IMR-90 (cell line): ENCODE data around the gene DHX57. TPM values are rescaled to one million over a fixed set of nuclear protein-coding genes. Genes with fewer than 3 reads are reported as not detected.

Experiments
- ATAC-seq: fragments of 200-7000 bp; cut with Tn5 transposase; 2 replicates; pipeline ENCODE4 v1.9.1; 2020; ENCODE audit warnings: low read depth, mild to moderate bottlenecking, moderate library complexity
- BruUV-seq: library from RNA; stranded (reverse); fragments of 400-500 nt; replicated peaks from 2 replicates; lab custom pipeline; 2021; lab: Mats Ljungman, UMichigan
- CTCF ChIA-PET: fragments of 300-600 bp; formaldehyde crosslinking; extraction: SDS; loops from one replicate; lab custom pipeline; 2021; ENCODE audit warnings: antibody characterized with exemption; lab: Yijun Ruan, JAX
- POLR2A ChIA-PET: fragments of 300-600 bp; sonication (Branson Sonifier 250); formaldehyde crosslinking; loops from one replicate; lab custom pipeline; 2022; ENCODE audit warnings: antibody characterized with exemption; ENCODE audit not compliant: unreplicated experiment; lab: Charles Lee
- DNase-seq: peaks from one replicate; pipeline ENCODE4 v3.0.0; 2013
- H2AFZ ChIP-seq: replicated peaks from 2 replicates; pipeline ENCODE3; 2013; ENCODE audit warnings: low read length, mild to moderate bottlenecking; ENCODE audit not compliant: poor library complexity
- H2AK5ac ChIP-seq: 2 replicates; pipeline ENCODE4 v1.6.1; 2013; ENCODE audit warnings: low read depth, low read length, inconsistent platforms
- H2AK9ac ChIP-seq: replicated peaks from 2 replicates; pipeline ENCODE3; 2013; ENCODE audit warnings: mild to moderate bottlenecking, low read depth, low read length, moderate library complexity; ENCODE audit not compliant: poor library complexity
- H2BK120ac ChIP-seq: 2 replicates; pipeline ENCODE4 v1.6.1; 2013; ENCODE audit warnings: low read depth, low read length, inconsistent platforms
- H2BK15ac ChIP-seq: 3 replicates; pipeline ENCODE4 v1.6.1; 2013; ENCODE audit warnings: low read depth, low read length, inconsistent platforms
- H2BK20ac ChIP-seq: 2 replicates; pipeline ENCODE4 v1.6.1; 2013; ENCODE audit warnings: low read depth, mild to moderate bottlenecking, inconsistent platforms, low read length, moderate library complexity
- H2BK5ac ChIP-seq: 2 replicates; pipeline ENCODE4 v1.6.1; 2013; ENCODE audit warnings: mild to moderate bottlenecking, low read depth, low read length, inconsistent platforms; ENCODE audit not compliant: poor library complexity, severe bottlenecking
- H3K14ac ChIP-seq: replicated peaks from 2 replicates; pipeline ENCODE4 v1.6.1; 2013; ENCODE audit warnings: low read depth, low read length, inconsistent platforms
- H3K18ac ChIP-seq: 2 replicates; pipeline ENCODE4 v1.6.1; 2013; ENCODE audit warnings: low read depth, low read length, control low read depth
- H3K23ac ChIP-seq: 2 replicates; pipeline ENCODE4 v1.6.1; 2013; ENCODE audit warnings: low read depth, low read length, inconsistent platforms
- H3K27ac ChIP-seq: 2 replicates; pipeline ENCODE4 v1.5.1; 2013; ENCODE audit warnings: mild to moderate bottlenecking, control low read depth, low read length; ENCODE audit not compliant: insufficient read depth
- H3K27me3 ChIP-seq: 2 replicates; pipeline ENCODE4 v1.6.1; 2013; ENCODE audit warnings: low read length; ENCODE audit not compliant: control insufficient read depth, insufficient read depth
- H3K36me3 ChIP-seq: 2 replicates; pipeline ENCODE4 v1.6.1; 2013; ENCODE audit warnings: low read length, mixed read lengths; ENCODE audit not compliant: control insufficient read depth, insufficient read depth
- H3K4ac ChIP-seq: 2 replicates; pipeline ENCODE4 v1.6.1; 2013; ENCODE audit warnings: low read depth, low read length, inconsistent platforms
- H3K4me1 ChIP-seq: 2 replicates; pipeline ENCODE4 v1.6.1; 2013; ENCODE audit warnings: low read length, mixed read lengths; ENCODE audit not compliant: control insufficient read depth, insufficient read depth
- H3K4me2 ChIP-seq: 2 replicates; pipeline ENCODE4 v1.6.1; 2013; ENCODE audit warnings: low read depth, mild to moderate bottlenecking, control low read depth, low read length, moderate library complexity
- H3K4me3 ChIP-seq: 2 replicates; pipeline ENCODE4 v1.5.1; 2013; ENCODE audit warnings: low read depth, mild to moderate bottlenecking, control low read depth, low read length, moderate library complexity; ENCODE audit not compliant: insufficient read depth
- H3K56ac ChIP-seq: 2 replicates; pipeline ENCODE4 v1.6.1; 2013; ENCODE audit warnings: low read length, inconsistent platforms; ENCODE audit not compliant: insufficient read depth; ENCODE audit errors: extremely low read depth
- H3K79me1 ChIP-seq, 2 experiments: 2 replicates each; pipeline ENCODE4 v1.6.1; 2013; ENCODE audit warnings: low read length in 2 of 2, inconsistent platforms in 1 of 2, low read depth in 1 of 2
- H3K9ac ChIP-seq: 2 replicates; pipeline ENCODE4 v1.6.1; 2013; ENCODE audit warnings: low read depth, low read length, control low read depth
- H3K9me1 ChIP-seq: 2 replicates; pipeline ENCODE4 v1.6.1; 2013; ENCODE audit warnings: low read length, inconsistent platforms; ENCODE audit not compliant: insufficient read depth
- H3K9me3 ChIP-seq: 2 replicates; pipeline ENCODE4 v1.6.1; 2013; ENCODE audit warnings: low read length; ENCODE audit not compliant: control insufficient read depth, insufficient read depth
- H4K20me1 ChIP-seq: 2 replicates; pipeline ENCODE4 v1.6.1; 2013; ENCODE audit warnings: low read length, inconsistent platforms; ENCODE audit not compliant: insufficient read depth
- H4K5ac ChIP-seq: 2 replicates; pipeline ENCODE4 v1.6.1; 2013; ENCODE audit warnings: mild to moderate bottlenecking, low read depth, low read length, control low read depth
- H4K8ac ChIP-seq, 2 experiments: 2 replicates each; pipeline ENCODE4 v1.6.1; 2013; ENCODE audit warnings: low read depth in 2 of 2, low read length in 2 of 2, control low read depth in 1 of 2, inconsistent platforms in 1 of 2
- H4K91ac ChIP-seq: 2 replicates; pipeline ENCODE4 v1.6.1; 2013; ENCODE audit warnings: low read depth, low read length, inconsistent platforms; ENCODE audit not compliant: insufficient read depth
- CEBPB ChIP-seq: IDR thresholded peaks from 2 replicates; pipeline ENCODE4 v1.6.1; 2012; ENCODE audit warnings: low read depth, low read length, improper control_type of control experiment
- SMC3 ChIP-seq: fragments of 150-350 bp; IDR thresholded peaks from 2 replicates; pipeline ENCODE4 v1.6.1; 2016; ENCODE audit warnings: low read depth, mild to moderate bottlenecking, antibody characterized with exemption, low read length, moderate library complexity
- USF2 ChIP-seq: fragments of 150-350 bp; IDR thresholded peaks from 2 replicates; pipeline ENCODE4 v1.6.1; 2017; ENCODE audit warnings: mild to moderate bottlenecking, antibody characterized with exemption, low read length, low read depth
- WGBS, 2 experiments: methylation state at CpG; one replicate each; pipeline versions ENCODE4 v1.1.5 to v1.1.7; 2013; ENCODE audit warnings: missing lambda C conversion rate in 2 of 2; ENCODE audit not compliant: insufficient read length in 1 of 2; ENCODE audit errors: extremely low coverage in 2 of 2; 5-methylcytosine and 5-hydroxymethylcytosine counted together
- dilution Hi-C: fragments of 300-500 bp; cut with HindIII; formaldehyde crosslinking; loops from one replicate; pipeline ENCODE4 v1.14.3; 2018; ENCODE audit warnings: low sequenced_read_pairs; ENCODE audit not compliant: unreplicated experiment
- in situ Hi-C: fragments of 300-500 bp; cut with MboI; formaldehyde crosslinking; loops from 3 replicates; pipeline ENCODE4 v1.14.3; 2019; ENCODE audit warnings: low sequenced_read_pairs, inconsistent platforms, mixed read lengths
- intact Hi-C: fragments of 100-400 bp; cut with micrococcal nuclease; formaldehyde crosslinking; loops from 2 replicates; pipeline ENCODE4 v1.10.0; 2022
- polyA plus RNA-seq, 3 experiments: library from polyadenylated mRNA; depleted of rRNA; stranded (reverse); fragments of >200 nt; gene quantifications; 2 replicates each; pipeline ENCODE4 v1.2.3, GENCODE V29; 2012; ENCODE audit warnings: low replicate concordance in 1 of 3
- total RNA-seq: library from RNA; depleted of rRNA; stranded (reverse); fragments of >200 nt; gene quantifications from 2 replicates; pipeline ENCODE4 v1.2.3, GENCODE V29; 2012
- TF ChIP-seq, protein P1 (sequence below): fragments of 150-350 bp; IDR thresholded peaks from 2 replicates; pipeline ENCODE4 v1.6.1; 2016; ENCODE audit warnings: low read depth, mild to moderate bottlenecking, low read length, moderate library complexity, borderline replicate concordance

The DHX57 gene
- total and polyA plus RNA-seq, 2 of the 4 experiments (the other 2 are of a cell fraction): 9.5 to 24.4 TPM

DNA sequence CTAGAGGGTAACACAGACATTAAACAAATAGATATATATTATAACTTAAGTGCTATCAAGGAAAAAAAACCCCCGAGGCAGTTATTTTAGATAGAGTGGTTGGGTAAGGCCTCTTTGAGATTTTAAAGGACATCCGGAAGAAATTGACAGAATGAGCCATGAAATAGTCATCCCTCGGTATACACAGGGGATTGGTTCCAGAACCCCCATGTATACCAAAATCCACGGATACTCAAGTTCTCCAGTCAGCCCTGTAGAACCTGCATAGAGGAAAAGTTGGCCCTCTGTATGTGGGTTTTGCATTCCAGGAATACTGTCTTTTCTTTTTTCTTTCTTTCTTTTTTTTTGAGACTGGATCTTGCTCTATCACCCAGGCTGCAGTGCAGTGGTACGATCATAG is 2.0 kb downstream of the DHX57 start:
- no peak overlapping the region for H3K23ac ChIP-seq
- ChIA-PET POLR2A (no interaction called here), CTCF (no interaction called here)
- H3K9ac ChIP-seq: no peak overlapping the region
- no peaks in the 10 kb centered on the region for H3K27me3 ChIP-seq
- H3K4me3 ChIP-seq: no peak overlapping the region
- no peak overlapping the region for H3K56ac ChIP-seq
- intact Hi-C loops (loop anchor here (10.0 kb wide), 1 partner anchor 121 kb away; no protein-coding TSS in a partner anchor), dilution Hi-C loops (no loop called here), in situ Hi-C loops (no loop called here)
- ATAC-seq: no peak
- no peaks in the 10 kb centered on the region for H4K20me1 ChIP-seq
- H2AFZ ChIP-seq: no peak overlapping the region
- no CpG with 5 or more reads among the region's 5 CpGs for WGBS, 2 experiments
- no peak overlapping the region for H4K8ac ChIP-seq
- H2BK5ac ChIP-seq: no peak overlapping the region
- TF ChIP-seq, protein P1, sequence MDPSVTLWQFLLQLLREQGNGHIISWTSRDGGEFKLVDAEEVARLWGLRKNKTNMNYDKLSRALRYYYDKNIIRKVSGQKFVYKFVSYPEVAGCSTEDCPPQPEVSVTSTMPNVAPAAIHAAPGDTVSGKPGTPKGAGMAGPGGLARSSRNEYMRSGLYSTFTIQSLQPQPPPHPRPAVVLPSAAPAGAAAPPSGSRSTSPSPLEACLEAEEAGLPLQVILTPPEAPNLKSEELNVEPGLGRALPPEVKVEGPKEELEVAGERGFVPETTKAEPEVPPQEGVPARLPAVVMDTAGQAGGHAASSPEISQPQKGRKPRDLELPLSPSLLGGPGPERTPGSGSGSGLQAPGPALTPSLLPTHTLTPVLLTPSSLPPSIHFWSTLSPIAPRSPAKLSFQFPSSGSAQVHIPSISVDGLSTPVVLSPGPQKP: no peak
- TF ChIP-seq SMC3: no peak
- no peak for TF ChIP-seq USF2
- no peak for TF ChIP-seq CEBPB
- H2BK20ac ChIP-seq: no peak overlapping the region
- H3K9me1 ChIP-seq: 0 out of 2 replicates have a peak, but pooled peaks cover 3% of the 10 kb centered on the region
- no peak overlapping the region for H3K18ac ChIP-seq
- H3K4ac ChIP-seq: no peak overlapping the region
- H3K4me2 ChIP-seq: no peak overlapping the region
- no TSS peak for BruUV-seq
- H3K14ac ChIP-seq: no peak overlapping the region
- peaks cover 16 to 37% of the 10 kb centered on the region in 2 experiments for H3K79me1 ChIP-seq
- no peak for DNase-seq
- no peak overlapping the region for H4K91ac ChIP-seq
- no peaks in the 10 kb centered on the region for H3K9me3 ChIP-seq
- no peaks in the 10 kb centered on the region for H3K4me1 ChIP-seq
- no peak overlapping the region for H2AK9ac ChIP-seq
- H2BK15ac ChIP-seq: no peak overlapping the region
- no peak overlapping the region for H4K5ac ChIP-seq
- H3K36me3 ChIP-seq: no peaks in the 10 kb centered on the region
- no peak overlapping the region for H3K27ac ChIP-seq
- H2BK120ac ChIP-seq: no peak overlapping the region
- no peak overlapping the region for H2AK5ac ChIP-seq
